HCT116 (cell line): Measurements from ENCODE around the gene SCAI. TPM values are rescaled to one million over a fixed set of nuclear protein-coding genes. Genes with fewer than 3 reads are reported as not detected.

Experiments
- ATAC-seq: fragments of 200-7000 bp; cut with Tn5 transposase; 2 replicates; pipeline ENCODE4 v1.9.1; 2020; ENCODE audit warnings: mild to moderate bottlenecking, moderate library complexity
- BruUV-seq: library from RNA; stranded (reverse); fragments of 400-500 nt; replicated peaks from 2 replicates; lab custom pipeline; 2021; lab: Mats Ljungman, UMichigan
- CTCF ChIA-PET: fragments of 300-600 bp; sonication (Branson Sonifier 250); formaldehyde crosslinking; loops from one replicate; lab custom pipeline; 2021; ENCODE audit warnings: antibody characterized with exemption; lab: Charles Lee
- POLR2A ChIA-PET: fragments of 300-600, 350-600 bp; sonication (Branson Sonifier 250); formaldehyde crosslinking; loops from one replicate; lab custom pipeline; 2021; ENCODE audit warnings: antibody characterized with exemption; lab: Charles Lee
- RAD21 ChIA-PET, 2 experiments: fragments of 300-600 bp; sonication (Branson Sonifier 250); formaldehyde crosslinking; loops; one replicate each; lab custom pipeline; 2023; ENCODE audit warnings: low total read pairs in 2 of 2; ENCODE audit not compliant: uncharacterized antibody in 2 of 2, unreplicated experiment in 2 of 2, low non-redundant PET in 1 of 2; lab: Charles Lee
- DNase-seq: peaks from one replicate; pipeline ENCODE4 v3.0.0-alpha.2; 2010; ENCODE audit warnings: low read depth, low spot score
- H2AFZ ChIP-seq: fragments of 200-600 bp; shearing (Covaris generic), sonication (generic); 2 replicates; pipeline ENCODE4 v1.6.1; 2017; ENCODE audit warnings: low read depth, mixed run types, mixed read lengths, antibody characterized with exemption, low read length; ENCODE audit not compliant: poor library complexity, severe bottlenecking
- H3K27ac ChIP-seq: 2 replicates; pipeline ENCODE4 v1.5.1; 2012; ENCODE audit warnings: low read depth, low read length
- H3K27me3 ChIP-seq: fragments of 200-600 bp; sonication (generic); 2 replicates; pipeline ENCODE4 v1.6.1; 2016; ENCODE audit warnings: mixed run types, low read length, mixed read lengths; ENCODE audit not compliant: insufficient read depth
- H3K36me3 ChIP-seq, 2 experiments: fragments of 200-500 bp in 1 of 2; fragments of 200-600 bp in 1 of 2; sonication (Bioruptor generic) in 1 of 2; sonication (generic) in 1 of 2; 2 replicates each; pipeline versions ENCODE4 v1.5.1 to v1.6.1; 2014 to 2016; ENCODE audit warnings: low read length in 2 of 2, inconsistent platforms in 1 of 2, mixed read lengths in 1 of 2, mixed run types in 1 of 2; ENCODE audit not compliant: insufficient read depth in 2 of 2, control insufficient read depth in 1 of 2
- H3K4me1 ChIP-seq, 2 experiments: fragments of 200-600 bp in 1 of 2; sonication (generic) in 1 of 2; 2 replicates each; pipeline versions ENCODE4 v1.5.1 to v1.6.1; 2012 to 2017; ENCODE audit warnings: low read length in 2 of 2, inconsistent platforms in 1 of 2, mild to moderate bottlenecking in 1 of 2, mixed read lengths in 1 of 2, mixed run types in 1 of 2, moderate library complexity in 1 of 2; ENCODE audit not compliant: insufficient read depth in 2 of 2, control insufficient read depth in 1 of 2
- H3K4me2 ChIP-seq: fragments of 200-600 bp; sonication (generic); 2 replicates; pipeline ENCODE4 v1.6.1; 2017; ENCODE audit warnings: mixed run types, low read length, mixed read lengths
- H3K4me3 ChIP-seq, 2 experiments: fragments of 200-600 bp in 1 of 2; sonication (generic) in 1 of 2; replicated peaks in 1 of 2; 2 replicates each; pipeline ENCODE4 v1.5.1; 2011 to 2016; ENCODE audit warnings: low read length in 2 of 2, control low read depth in 1 of 2, low read depth in 1 of 2, mild to moderate bottlenecking in 1 of 2, mixed read lengths in 1 of 2, mixed run types in 1 of 2
- H3K79me2 ChIP-seq: fragments of 200-600 bp; sonication (generic); 2 replicates; pipeline ENCODE4 v1.6.1; 2017; ENCODE audit warnings: mild to moderate bottlenecking, mixed run types, low read length, moderate library complexity, mixed read lengths; ENCODE audit not compliant: insufficient read depth
- H3K9ac ChIP-seq: fragments of 200-600 bp; sonication (generic); 2 replicates; pipeline ENCODE4 v1.6.1; 2016; ENCODE audit warnings: low read length, mixed read lengths
- H3K9me2 ChIP-seq: fragments of 200-600 bp; sonication (generic), shearing (Covaris generic); 2 replicates; pipeline ENCODE4 v1.6.1; 2017; ENCODE audit warnings: mixed run types, mild to moderate bottlenecking, moderate library complexity; ENCODE audit not compliant: insufficient read depth
- H3K9me3 ChIP-seq, 2 experiments: fragments of 200-500 bp in 1 of 2; fragments of 200-600 bp in 1 of 2; sonication (Bioruptor generic) in 1 of 2; sonication (generic) in 1 of 2; 2 replicates each; pipeline ENCODE4 v1.6.1; 2014 to 2017; ENCODE audit warnings: low read length in 2 of 2, mixed read lengths in 2 of 2, inconsistent platforms in 1 of 2, low read depth in 1 of 2, mild to moderate bottlenecking in 1 of 2, mixed run types in 1 of 2, moderate library complexity in 1 of 2; ENCODE audit not compliant: control insufficient read depth in 1 of 2, insufficient read depth in 1 of 2
- H4K20me1 ChIP-seq: fragments of 200-600 bp; sonication (generic), shearing (Covaris generic); 2 replicates; pipeline ENCODE4 v1.6.1; 2017; ENCODE audit warnings: mixed run types, mild to moderate bottlenecking, moderate library complexity; ENCODE audit not compliant: insufficient read depth
- ATF3 ChIP-seq: IDR thresholded peaks from 2 replicates; pipeline ENCODE4 v1.6.1; 2012
- CBX3 ChIP-seq: IDR thresholded peaks from 2 replicates; pipeline ENCODE4 v1.6.1; 2012; ENCODE audit warnings: low read depth
- CEBPB ChIP-seq: IDR thresholded peaks from 2 replicates; pipeline ENCODE4 v1.6.1; 2012; ENCODE audit warnings: low read depth
- EGR1 ChIP-seq: IDR thresholded peaks from 2 replicates; pipeline ENCODE4 v1.6.1; 2012; ENCODE audit warnings: low read depth
- EZH2phosphoT487 ChIP-seq: fragments of 200-600 bp; IDR thresholded peaks from 2 replicates; pipeline ENCODE4 v1.6.1; 2018; ENCODE audit warnings: antibody characterized with exemption, borderline replicate concordance
- MAX ChIP-seq: IDR thresholded peaks from 2 replicates; pipeline ENCODE4 v1.6.1; 2012
- RAD21 ChIP-seq: IDR thresholded peaks from 2 replicates; pipeline ENCODE4 v1.6.1; 2012; ENCODE audit warnings: low read depth, mild to moderate bottlenecking
- SIN3A ChIP-seq: IDR thresholded peaks from 2 replicates; pipeline ENCODE4 v1.6.1; 2012; ENCODE audit warnings: low read depth
- SP1 ChIP-seq: IDR thresholded peaks from 2 replicates; pipeline ENCODE4 v1.6.1; 2012; ENCODE audit warnings: low read depth
- SRF ChIP-seq: IDR thresholded peaks from 2 replicates; pipeline ENCODE4 v1.6.1; 2012; ENCODE audit warnings: low read depth
- TCF7L2 ChIP-seq: IDR thresholded peaks from 2 replicates; pipeline ENCODE4 v1.7.0; 2011; ENCODE audit warnings: borderline replicate concordance, inconsistent platforms; ENCODE audit not compliant: insufficient read depth, insufficient read length; ENCODE audit errors: extremely low read depth
- YY1 ChIP-seq: IDR thresholded peaks from 2 replicates; pipeline ENCODE4 v1.6.1; 2011; ENCODE audit warnings: low read length, low read depth, moderate library complexity, mild to moderate bottlenecking; ENCODE audit not compliant: insufficient replicate concordance; ENCODE audit errors: extremely low read depth
- ZFX ChIP-seq: fragments of 450-650 bp; IDR thresholded peaks from 2 replicates; pipeline ENCODE4 v1.6.1; 2017
- ZNF274 ChIP-seq: fragments of 200-500 bp; sonication (Bioruptor generic); IDR thresholded peaks from 2 replicates; pipeline ENCODE4 v1.6.1; 2014; ENCODE audit warnings: mild to moderate bottlenecking, low read depth, low read length, inconsistent platforms
- intact Hi-C: fragments of 100-400 bp; cut with micrococcal nuclease; formaldehyde crosslinking; loops from 2 replicates; pipeline ENCODE4 v1.10.0; 2022
- total RNA-seq: library from RNA; stranded (reverse); gene quantifications from one replicate; pipeline ENCODE4 v1.2.1, GENCODE V29; 2021; ENCODE audit not compliant: unreplicated experiment

SCAI gene
- total RNA-seq, 1 experiment from 2014 or later = 14.0 TPM

- Histone ChIP-seq H3K4me2 (no peak overlapping the region), H3K9ac (no peak overlapping the region), H3K79me2 (no peaks in the 10 kb centered on the region), H4K20me1 (no peaks in the 10 kb centered on the region), H3K36me3 (no peaks in the 10 kb centered on the region), H3K9me2 (no peaks in the 10 kb centered on the region), H3K4me1 (peaks cover 2 to 5% of the 10 kb centered on the region in 2 experiments; a peak in 1 of 4 replicates), H3K27me3 (no peaks in the 10 kb centered on the region), H3K9me3 (no peaks in the 10 kb centered on the region), H3K27ac (no peak overlapping the region), H2AFZ (no peak overlapping the region), H3K4me3 (no peak overlapping the region)
- no peak for TF ChIP-seq ZNF274
- TF ChIP-seq RAD21 = no peak
- no peak for TF ChIP-seq SIN3A
- TF ChIP-seq CEBPB = no peak
- TF ChIP-seq CBX3 = no peak
- no peak for TF ChIP-seq ZFX
- ATAC-seq (no peak), DNase-seq (no peak)
- intact Hi-C loops = no loop called here
- ChIA-PET CTCF (no interaction called here), POLR2A (interaction anchor here (0.6 kb wide), 1 partner anchor 188 kb away, joined by 4 read pairs; no protein-coding TSS in a partner anchor), RAD21 (no interaction called here)
- no TSS peak for BruUV-seq
These were observed 189.1 kb downstream of the SCAI start for GRCh38 chr9:124954255-124954654.

GRCh38 chr9:124950050-124950718, 193.1 kb downstream of the SCAI start:
- Histone ChIP-seq H3K9ac (no peak overlapping the region), H3K27me3 (no peaks in the 10 kb centered on the region), H3K36me3 (no peaks in the 10 kb centered on the region)
- ChIA-PET RAD21 (no interaction called here), CTCF (no interaction called here)
- no peak for TF ChIP-seq SRF
- no peak for TF ChIP-seq EZH2phosphoT487
- no peak for TF ChIP-seq EGR1
- TF ChIP-seq ATF3 = no peak
- no peak for TF ChIP-seq CBX3
- TF ChIP-seq CEBPB = no peak
- no peak for TF ChIP-seq SP1
- TF ChIP-seq YY1 = no peak
- TF ChIP-seq MAX = no peak
- no peak for TF ChIP-seq TCF7L2
- no peak for TF ChIP-seq ZNF274
- TF ChIP-seq ZFX = no peak
- TF ChIP-seq, all 23 proteins: peak for 0
- no peaks in the 10 kb centered on the region for H3K9me3 ChIP-seq
- intact Hi-C loops = no loop called here
- no peak overlapping the region for H3K4me2 ChIP-seq
- no peaks in the 10 kb centered on the region for H3K79me2 ChIP-seq
- POLR2A ChIA-PET = no interaction called here
- DNase-seq (no peak), ATAC-seq (no peak)
- no TSS peak for BruUV-seq
- no peak overlapping the region for H3K4me3 ChIP-seq
- H2AFZ ChIP-seq = no peak overlapping the region
- no peaks in the 10 kb centered on the region for H4K20me1 ChIP-seq
- H3K27ac ChIP-seq = no peak overlapping the region
- no peaks in the 10 kb centered on the region for H3K9me2 ChIP-seq
- peaks cover 2 to 5% of the 10 kb centered on the region in 2 experiments; a peak in 1 of 4 replicates for H3K4me1 ChIP-seq
